GM12878 (cell line): ENCODE data around the gene SCNM1. TPM values are rescaled to one million over a fixed set of nuclear protein-coding genes. Genes with fewer than 3 reads are reported as not detected.

Source experiments
- CBFB ChIP-seq: IDR thresholded peaks from 2 replicates; pipeline ENCODE4 v1.6.1; 2016; ENCODE audit warnings: antibody characterized with exemption, low read depth
- CHD2 ChIP-seq: IDR thresholded peaks from 2 replicates; pipeline ENCODE4 v1.6.1; 2011; ENCODE audit warnings: low read depth, low read length, improper control_type of control experiment, borderline replicate concordance
- EZH2 ChIP-seq: IDR thresholded peaks from 2 replicates; pipeline ENCODE4 v1.6.1; 2012; ENCODE audit warnings: low read depth, mild to moderate bottlenecking, control low read depth, inconsistent platforms, low read length, borderline replicate concordance; ENCODE audit not compliant: control insufficient read depth
- HCFC1 ChIP-seq: fragments of 150-350 bp; IDR thresholded peaks from 2 replicates; pipeline ENCODE4 v1.6.1; 2014; ENCODE audit warnings: low read length
- KAT2A ChIP-seq: conservative IDR thresholded peaks from 2 replicates; pipeline ENCODE4 v1.6.1; 2011; ENCODE audit warnings: low read depth, low read length; ENCODE audit not compliant: control insufficient read depth
- MEF2A ChIP-seq: IDR thresholded peaks from 2 replicates; pipeline ENCODE4 v1.6.1; 2011; ENCODE audit warnings: low read depth, mild to moderate bottlenecking, low read length, moderate library complexity; ENCODE audit not compliant: insufficient read depth
- MXI1 ChIP-seq: fragments of 150-350 bp; IDR thresholded peaks from 2 replicates; pipeline ENCODE4 v1.6.1; 2011; ENCODE audit warnings: low read depth, mild to moderate bottlenecking, inconsistent platforms, low read length, improper control_type of control experiment
- MYC ChIP-seq: IDR thresholded peaks from 2 replicates; pipeline ENCODE4 v1.6.1; 2011; ENCODE audit warnings: mild to moderate bottlenecking, low read length, moderate library complexity, inconsistent platforms; ENCODE audit not compliant: insufficient read depth, insufficient replicate concordance, insufficient read length, severe bottlenecking
- NR2C1 ChIP-seq: fragments of 450-650 bp; IDR thresholded peaks from 2 replicates; pipeline ENCODE4 v1.6.1; 2017; ENCODE audit warnings: antibody characterized with exemption, mild to moderate bottlenecking, moderate library complexity
- PAX5 ChIP-seq: IDR thresholded peaks from 2 replicates; pipeline ENCODE4 v1.6.1; 2011; ENCODE audit warnings: low read depth, low read length, borderline replicate concordance
- POLR2AphosphoS2 ChIP-seq: IDR thresholded peaks from 2 replicates; pipeline ENCODE4 v1.6.1; 2011; ENCODE audit warnings: low read depth, mild to moderate bottlenecking, low read length, improper control_type of control experiment, moderate library complexity
- PRDM15 ChIP-seq: fragments of 450-650 bp; formaldehyde crosslinking; IDR thresholded peaks from 2 replicates; pipeline ENCODE4 v1.4.0; 2020; ENCODE audit warnings: mild to moderate bottlenecking, moderate library complexity
- RCOR1 ChIP-seq: conservative IDR thresholded peaks from 2 replicates; pipeline ENCODE4 v1.6.1; 2012; ENCODE audit warnings: low read depth, low read length, improper control_type of control experiment
- SIN3A ChIP-seq: IDR thresholded peaks from 2 replicates; pipeline ENCODE4 v1.6.1; 2012; ENCODE audit warnings: low read depth, low read length, improper control_type of control experiment
- SP1 ChIP-seq: IDR thresholded peaks from one replicate; pipeline ENCODE4 v1.6.1; 2011; ENCODE audit warnings: low read depth, low read length
- polyA plus RNA-seq, 11 experiments: library from polyadenylated mRNA; depleted of rRNA in 4 of 11; unstranded in 6 of 11; stranded (reverse) in 5 of 11; fragments of >200 nt; fragmentation: Nextera tagmentation in 4 of 11; fragmentation: Illumina TruSeq in 1 of 11; extraction: Ambion mirVana in 4 of 11; extraction: Trizol in 1 of 11; gene quantifications; 1 replicate in 1 of 11; 2 replicates in 10 of 11; pipeline versions ENCODE4 v1.2.1 to v1.2.3, GENCODE V29; 2011 to 2016; ENCODE audit warnings: inconsistent platforms in 2 of 11, missing spikeins in 2 of 11, low read depth in 1 of 11
- total RNA-seq, 4 experiments: library from RNA; depleted of rRNA in 3 of 4; stranded (reverse); fragments of >200 nt in 3 of 4; fragmentation: Illumina TruSeq in 1 of 4; extraction: Trizol in 1 of 4; gene quantifications; 2 replicates each; pipeline versions ENCODE4 v1.2.1 to v1.2.3, GENCODE V29; 2013 to 2021
- TF ChIP-seq, protein P1 (sequence below): IDR thresholded peaks from 2 replicates; pipeline ENCODE4 v1.6.1; 2012; ENCODE audit warnings: mild to moderate bottlenecking, low read depth, low read length
- TF ChIP-seq, protein P2 (sequence below): fragments of 450-650 bp; IDR thresholded peaks from 2 replicates; pipeline ENCODE4 v1.6.1; 2017; ENCODE audit warnings: mild to moderate bottlenecking

SCNM1 gene
- total and polyA plus RNA-seq, 10 of the 15 experiments (the other 5 are each of a cell fraction or from before 2014, with no cell fraction given) = 25.8 to 207 (median 76.9) TPM

- TF ChIP-seq MEF2A (peak; percentile 83), MYC (no peak), RCOR1 (peak; percentile 79; the same call in 1 of the 2 replicates), HCFC1 (peak; percentile 81), NR2C1 (peak; percentile 41; the same call in 1 of the 2 replicates), MXI1 (peak; percentile 76), PAX5 (no peak), PRDM15 (CRISPR knock-in tag) (no peak), SIN3A (peak; percentile 86), CHD2 (peak; percentile 66), SP1 (peak; percentile 87), KAT2A (no peak), EZH2 (no peak), CBFB (peak; percentile 90), POLR2AphosphoS2 (peak; percentile 95; the same call in 1 of the 2 replicates)
- TF ChIP-seq, protein P1, sequence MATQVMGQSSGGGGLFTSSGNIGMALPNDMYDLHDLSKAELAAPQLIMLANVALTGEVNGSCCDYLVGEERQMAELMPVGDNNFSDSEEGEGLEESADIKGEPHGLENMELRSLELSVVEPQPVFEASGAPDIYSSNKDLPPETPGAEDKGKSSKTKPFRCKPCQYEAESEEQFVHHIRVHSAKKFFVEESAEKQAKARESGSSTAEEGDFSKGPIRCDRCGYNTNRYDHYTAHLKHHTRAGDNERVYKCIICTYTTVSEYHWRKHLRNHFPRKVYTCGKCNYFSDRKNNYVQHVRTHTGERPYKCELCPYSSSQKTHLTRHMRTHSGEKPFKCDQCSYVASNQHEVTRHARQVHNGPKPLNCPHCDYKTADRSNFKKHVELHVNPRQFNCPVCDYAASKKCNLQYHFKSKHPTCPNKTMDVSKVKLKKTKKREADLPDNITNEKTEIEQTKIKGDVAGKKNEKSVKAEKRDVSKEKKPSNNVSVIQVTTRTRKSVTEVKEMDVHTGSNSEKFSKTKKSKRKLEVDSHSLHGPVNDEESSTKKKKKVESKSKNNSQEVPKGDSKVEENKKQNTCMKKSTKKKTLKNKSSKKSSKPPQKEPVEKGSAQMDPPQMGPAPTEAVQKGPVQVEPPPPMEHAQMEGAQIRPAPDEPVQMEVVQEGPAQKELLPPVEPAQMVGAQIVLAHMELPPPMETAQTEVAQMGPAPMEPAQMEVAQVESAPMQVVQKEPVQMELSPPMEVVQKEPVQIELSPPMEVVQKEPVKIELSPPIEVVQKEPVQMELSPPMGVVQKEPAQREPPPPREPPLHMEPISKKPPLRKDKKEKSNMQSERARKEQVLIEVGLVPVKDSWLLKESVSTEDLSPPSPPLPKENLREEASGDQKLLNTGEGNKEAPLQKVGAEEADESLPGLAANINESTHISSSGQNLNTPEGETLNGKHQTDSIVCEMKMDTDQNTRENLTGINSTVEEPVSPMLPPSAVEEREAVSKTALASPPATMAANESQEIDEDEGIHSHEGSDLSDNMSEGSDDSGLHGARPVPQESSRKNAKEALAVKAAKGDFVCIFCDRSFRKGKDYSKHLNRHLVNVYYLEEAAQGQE = no peak
- TF ChIP-seq, protein P2, sequence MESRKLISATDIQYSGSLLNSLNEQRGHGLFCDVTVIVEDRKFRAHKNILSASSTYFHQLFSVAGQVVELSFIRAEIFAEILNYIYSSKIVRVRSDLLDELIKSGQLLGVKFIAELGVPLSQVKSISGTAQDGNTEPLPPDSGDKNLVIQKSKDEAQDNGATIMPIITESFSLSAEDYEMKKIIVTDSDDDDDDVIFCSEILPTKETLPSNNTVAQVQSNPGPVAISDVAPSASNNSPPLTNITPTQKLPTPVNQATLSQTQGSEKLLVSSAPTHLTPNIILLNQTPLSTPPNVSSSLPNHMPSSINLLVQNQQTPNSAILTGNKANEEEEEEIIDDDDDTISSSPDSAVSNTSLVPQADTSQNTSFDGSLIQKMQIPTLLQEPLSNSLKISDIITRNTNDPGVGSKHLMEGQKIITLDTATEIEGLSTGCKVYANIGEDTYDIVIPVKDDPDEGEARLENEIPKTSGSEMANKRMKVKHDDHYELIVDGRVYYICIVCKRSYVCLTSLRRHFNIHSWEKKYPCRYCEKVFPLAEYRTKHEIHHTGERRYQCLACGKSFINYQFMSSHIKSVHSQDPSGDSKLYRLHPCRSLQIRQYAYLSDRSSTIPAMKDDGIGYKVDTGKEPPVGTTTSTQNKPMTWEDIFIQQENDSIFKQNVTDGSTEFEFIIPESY = no peak
Observed at GRCh38 chr1:151189637-151190445, 23.9 kb downstream of the SCNM1 start, which contains the start of gene VPS72 (continued).
